GM18499 (cell line): ENCODE results near the gene FAM8A1.

Experiments used
- ATAC-seq: cut with Tn5 transposase; IDR thresholded peaks from one replicate; pipeline ENCODE4 v1.9.1; 2021; ENCODE audit warnings: moderate number of reproducible peaks; ENCODE audit not compliant: insufficient read depth, unreplicated experiment

Gene FAM8A1

GRCh38 chr6:17600527-17601385, 654 bp downstream of the FAM8A1 start:
- ATAC-seq, result peak; percentile 26

GRCh38 chr6:17601386-17601703, 1.2 kb downstream of the FAM8A1 start:
- no peak for ATAC-seq

- no peak for ATAC-seq
Measured at GRCh38 chr6:17602888-17603287, 2.8 kb downstream of the FAM8A1 start.

GRCh38 chr6:17606606-17607005, 6.5 kb downstream of the FAM8A1 start:
- ATAC-seq, result no peak

GRCh38 chr6:17610835-17611234, 10.7 kb downstream of the FAM8A1 start:
- no peak for ATAC-seq

- ATAC-seq, result no peak
Measured at GRCh38 chr6:17612048-17612447, 11.9 kb downstream of the FAM8A1 start.

- no peak for ATAC-seq
Measured at GRCh38 chr6:17615794-17616193, 15.7 kb downstream of the FAM8A1 start.

- peak; percentile 83 for ATAC-seq
Measured at GRCh38 chr6:17621003-17621402, 20.9 kb downstream of the FAM8A1 start.

GRCh38 chr6:17622144-17622543, 22.0 kb downstream of the FAM8A1 start:
- no peak for ATAC-seq

- ATAC-seq, result no peak
Measured at GRCh38 chr6:17624396-17624795, 24.3 kb downstream of the FAM8A1 start.

- ATAC-seq, result no peak
Measured at GRCh38 chr6:17628873-17629272, 28.8 kb downstream of the FAM8A1 start.

GRCh38 chr6:17629824-17630510, 29.9 kb downstream of the FAM8A1 start:
- ATAC-seq, result no peak

GRCh38 chr6:17630511-17631073, 30.5 kb downstream of the FAM8A1 start:
- no peak for ATAC-seq

GRCh38 chr6:17632934-17633333, 32.8 kb downstream of the FAM8A1 start:
- no peak for ATAC-seq

GRCh38 chr6:17633465-17634188, 33.5 kb downstream of the FAM8A1 start:
- ATAC-seq, result no peak

GRCh38 chr6:17635568-17635967, 35.5 kb downstream of the FAM8A1 start:
- no peak for ATAC-seq

- ATAC-seq, result no peak
Measured at GRCh38 chr6:17638212-17638715, 38.2 kb downstream of the FAM8A1 start.

GRCh38 chr6:17640477-17640917, 40.4 kb downstream of the FAM8A1 start:
- ATAC-seq, result no peak

GRCh38 chr6:17648745-17649144, 48.6 kb downstream of the FAM8A1 start:
- ATAC-seq, result no peak

- ATAC-seq, result no peak
Measured at GRCh38 chr6:17650656-17651309, 50.7 kb downstream of the FAM8A1 start.
